HG03558 (cell line): ENCODE results near the gene ZNF354B.
"Not testable (repeated sequence)": the region's sequence is repeated elsewhere in the genome, so short reads cannot be mapped to it uniquely, and the experiment has no call there.

ENCODE experiments used
- ATAC-seq: cut with Tn5 transposase; IDR thresholded peaks from one replicate; pipeline ENCODE4 v1.9.1; 2021; ENCODE audit warnings: moderate number of reproducible peaks; ENCODE audit not compliant: unreplicated experiment; ENCODE audit errors: extremely low read depth

Gene ZNF354B

DNA sequence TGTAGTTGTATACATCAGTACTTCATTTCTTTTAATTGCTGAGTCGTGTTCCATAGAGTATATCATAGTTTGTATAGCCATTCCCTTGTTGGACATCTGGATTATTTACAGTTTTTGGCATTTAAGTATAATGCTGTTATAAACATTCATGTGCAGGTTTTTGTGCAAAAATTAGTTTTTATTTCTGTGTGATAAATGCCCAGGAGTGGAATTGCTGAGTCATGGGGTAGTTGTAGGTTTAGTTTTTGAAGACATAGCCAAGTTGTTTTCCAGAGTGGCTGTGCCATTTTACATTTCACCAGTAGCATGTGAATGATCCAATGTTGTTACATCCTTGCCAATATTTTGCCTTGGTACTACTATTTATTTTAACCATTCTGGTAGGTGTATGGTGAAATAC, 12.5 kb downstream of the ZNF354B start:
- no peak for ATAC-seq

DNA sequence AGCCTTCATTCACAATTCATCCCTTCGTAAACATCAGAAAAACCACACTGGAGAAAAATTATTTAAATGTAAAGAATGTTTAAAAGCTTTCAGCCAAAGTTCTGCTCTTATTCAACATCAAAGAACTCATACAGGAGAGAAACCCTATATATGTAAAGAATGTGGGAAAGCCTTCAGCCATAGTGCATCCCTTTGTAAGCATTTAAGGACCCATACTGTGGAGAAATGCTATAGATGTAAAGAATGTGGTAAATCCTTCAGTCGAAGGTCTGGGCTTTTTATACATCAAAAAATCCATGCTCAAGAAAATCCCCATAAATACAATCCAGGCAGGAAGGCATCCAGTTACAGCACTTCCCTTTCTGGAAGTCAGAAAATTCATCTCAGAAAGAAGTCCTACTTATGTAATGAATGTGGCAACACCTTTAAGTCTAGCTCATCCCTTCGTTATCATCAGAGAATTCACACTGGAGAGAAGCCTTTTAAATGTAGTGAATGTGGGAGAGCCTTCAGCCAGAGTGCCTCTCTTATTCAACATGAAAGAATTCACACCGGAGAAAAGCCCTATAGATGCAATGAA, 23.5 kb downstream of the ZNF354B start:
- ATAC-seq: not testable (repeated sequence)

DNA sequence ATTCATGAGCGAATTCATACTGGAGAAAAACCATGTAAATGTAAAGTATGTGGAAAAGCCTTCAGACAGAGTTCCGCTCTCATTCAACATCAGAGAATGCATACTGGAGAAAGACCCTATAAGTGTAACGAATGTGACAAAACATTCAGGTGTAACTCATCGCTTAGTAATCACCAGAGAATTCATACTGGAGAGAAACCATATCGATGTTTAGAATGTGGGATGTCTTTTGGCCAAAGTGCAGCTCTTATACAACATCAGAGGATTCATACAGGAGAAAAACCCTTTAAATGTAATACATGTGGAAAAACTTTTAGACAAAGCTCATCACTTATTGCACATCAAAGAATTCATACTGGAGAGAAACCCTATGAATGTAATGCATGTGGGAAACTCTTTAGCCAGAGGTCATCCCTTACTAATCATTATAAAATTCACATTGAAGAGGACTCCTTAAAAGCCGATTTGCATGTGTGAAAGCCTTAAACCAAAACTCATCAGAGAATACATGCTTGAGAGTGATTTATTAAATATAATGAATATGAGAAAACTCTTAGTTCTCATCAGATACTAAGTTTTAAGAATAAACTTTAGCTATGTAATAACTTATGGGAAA, 24.2 kb downstream of the ZNF354B start:
- no peak for ATAC-seq

DNA sequence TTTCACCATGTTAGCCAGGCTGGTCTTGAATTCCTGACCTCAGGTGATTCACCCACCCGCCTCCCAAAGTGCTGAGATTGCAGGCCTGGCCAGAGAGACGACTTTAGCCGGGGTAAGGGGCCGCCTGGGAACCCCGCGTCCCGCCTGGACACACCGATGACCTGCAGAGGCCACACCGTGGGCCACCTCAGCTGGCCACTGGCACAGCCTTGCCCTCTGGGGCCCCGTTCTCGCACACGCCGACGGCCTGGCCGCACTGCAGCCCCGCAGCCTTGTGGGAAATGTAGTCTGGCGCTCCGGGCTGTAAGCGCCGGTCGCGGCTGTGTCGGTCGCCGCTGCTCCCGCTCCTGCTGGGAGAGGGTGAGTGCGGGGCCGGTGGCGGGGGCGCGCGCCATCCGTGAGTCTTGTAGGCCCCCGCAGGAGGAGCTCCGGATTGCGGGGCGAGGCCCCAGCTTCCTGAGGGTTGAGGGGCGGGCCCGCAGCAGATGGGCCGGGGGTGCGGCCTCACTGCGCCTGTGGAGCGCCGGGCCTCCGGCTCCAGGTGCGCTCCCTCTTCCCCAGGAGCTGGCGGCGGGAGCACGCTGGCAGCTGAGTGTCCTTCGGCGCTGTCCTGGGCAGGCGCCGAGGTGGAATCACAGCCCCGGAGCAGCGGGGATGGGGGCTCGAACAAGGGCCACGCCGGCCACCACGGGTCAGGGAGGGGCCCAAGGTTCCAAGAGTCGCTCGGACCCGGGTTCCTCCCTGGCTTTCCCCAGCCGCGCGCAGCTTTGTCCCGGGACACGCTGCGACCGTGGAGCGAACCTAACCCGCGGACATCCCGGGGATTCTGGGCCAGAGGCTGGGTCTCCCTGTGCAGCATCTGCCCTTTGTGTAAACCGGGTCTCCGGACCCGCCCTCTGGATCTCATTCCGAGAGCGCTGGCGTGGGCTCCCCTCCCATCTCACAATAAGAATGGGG, 36.1 kb downstream of the ZNF354B start, which contains the start of gene ZFP2:
Gene ZFP2, plus strand, starts transcription at position 299 of the 957 bp plus-strand sequence. CDS start 35,401 bp downstream, outside the sequence.
- ATAC-seq: no peak

DNA sequence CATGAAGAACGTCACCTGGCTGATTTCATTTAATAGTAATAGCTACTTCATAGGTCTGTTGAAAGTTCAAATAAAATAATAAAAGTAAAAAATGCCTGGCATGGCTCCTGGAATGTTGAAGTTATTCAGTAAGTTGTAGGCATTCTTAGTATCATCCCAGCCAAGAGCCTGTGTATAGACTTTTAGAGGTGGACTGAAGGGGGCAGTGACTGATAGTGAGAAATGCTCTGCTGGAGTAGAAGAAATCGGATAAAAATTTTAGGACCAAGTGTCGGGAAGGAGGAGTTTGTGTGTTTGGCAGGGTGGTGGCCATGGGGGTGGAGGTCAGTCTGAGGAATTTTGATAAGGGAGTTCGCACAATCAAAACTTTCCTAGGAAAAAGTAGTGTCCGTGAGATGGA, 39.5 kb downstream of the ZNF354B start:
- ATAC-seq: no peak

DNA sequence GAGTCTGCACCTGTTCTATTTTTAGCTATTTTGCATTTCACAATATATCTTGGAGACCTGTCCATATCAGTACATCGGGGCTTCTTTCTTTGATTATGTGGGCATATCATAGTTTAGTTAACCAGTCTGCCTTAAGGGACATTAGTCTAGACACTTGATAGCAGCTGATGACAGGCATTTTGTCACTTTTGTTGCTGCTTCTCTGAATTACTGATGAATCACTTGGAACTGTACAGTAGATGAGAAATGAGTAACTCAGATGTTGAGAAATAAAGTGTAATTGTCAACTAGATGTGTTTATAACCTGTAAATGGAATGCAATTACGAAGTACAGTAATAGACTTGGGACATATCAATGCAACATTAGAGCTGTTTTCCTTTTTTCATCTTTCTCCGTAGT, 43.1 kb downstream of the ZNF354B start:
- ATAC-seq: no peak

DNA sequence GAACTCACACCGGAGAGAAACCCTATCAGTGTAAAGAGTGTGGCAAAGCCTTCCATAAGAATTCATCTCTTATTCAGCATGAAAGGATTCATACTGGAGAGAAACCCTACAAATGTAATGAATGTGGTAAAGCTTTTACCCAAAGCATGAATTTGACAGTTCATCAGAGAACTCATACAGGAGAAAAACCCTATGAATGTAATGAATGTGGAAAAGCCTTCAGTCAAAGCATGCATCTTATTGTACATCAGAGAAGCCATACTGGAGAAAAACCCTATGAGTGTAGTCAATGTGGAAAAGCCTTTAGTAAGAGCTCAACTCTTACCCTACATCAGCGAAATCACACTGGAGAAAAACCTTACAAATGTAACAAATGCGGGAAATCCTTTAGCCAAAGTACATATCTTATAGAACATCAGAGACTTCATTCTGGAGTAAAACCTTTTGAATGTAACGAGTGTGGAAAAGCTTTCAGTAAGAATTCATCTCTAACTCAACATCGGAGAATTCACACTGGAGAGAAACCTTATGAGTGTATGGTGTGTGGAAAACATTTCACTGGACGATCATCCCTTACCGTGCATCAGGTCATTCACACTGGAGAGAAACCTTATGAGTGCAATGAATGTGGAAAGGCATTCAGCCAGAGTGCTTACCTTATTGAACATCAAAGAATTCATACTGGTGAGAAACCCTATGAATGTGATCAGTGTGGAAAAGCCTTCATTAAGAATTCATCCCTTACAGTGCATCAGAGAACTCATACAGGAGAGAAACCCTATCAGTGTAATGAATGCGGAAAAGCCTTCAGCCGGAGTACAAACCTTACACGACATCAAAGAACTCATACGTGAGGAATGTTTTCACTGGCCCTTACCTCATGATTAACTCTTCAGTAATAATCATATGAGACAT, 72.3 kb downstream of the ZNF354B start:
- no peak for ATAC-seq
